Left lung (tissue), 10 donors: ENCODE results near the gene FNDC8. TPM values are rescaled to one million over a fixed set of nuclear protein-coding genes. Genes with fewer than 3 reads are reported as not detected.

ENCODE experiments used
- ATAC-seq: fragments of 200-7000 bp; cut with Tn5 transposase; one replicate; pipeline ENCODE4 v1.9.1; 2020; ENCODE audit warnings: moderate library complexity
- DNase-seq, 4 donors: peaks; one replicate each; pipeline ENCODE4 v3.0.0-alpha.2; 2013 to 2020
- H3K27ac ChIP-seq, 2 donors: fragments of 200-600 bp; sonication (generic) in 1 of 2; one replicate each; pipeline versions ENCODE4 v1.5.0 to v1.8.0; 2020 to 2021
- H3K27me3 ChIP-seq, 2 donors: fragments of 200-600 bp; sonication (generic) in 1 of 2; one replicate each; pipeline versions ENCODE4 v1.5.0 to v1.8.0; 2020 to 2021
- H3K36me3 ChIP-seq, 2 donors: fragments of 200-600 bp; sonication (generic) in 1 of 2; one replicate each; pipeline versions ENCODE4 v1.5.0 to v1.8.0; 2020 to 2021
- H3K4me1 ChIP-seq, 2 donors: fragments of 200-600 bp; one replicate each; pipeline ENCODE4 v1.8.0; 2021
- H3K4me3 ChIP-seq, 2 donors: fragments of 200-600 bp; sonication (generic) in 1 of 2; one replicate each; pipeline versions ENCODE4 v1.5.0 to v1.8.0; 2020 to 2021; ENCODE audit warnings: mild to moderate bottlenecking in 1 of 2
- H3K9me3 ChIP-seq, 2 donors: fragments of 200-600 bp; sonication (generic) in 1 of 2; one replicate each; pipeline versions ENCODE4 v1.5.0 to v1.8.0; 2020 to 2021
- intact Hi-C, 2 donors: fragments of 100-400 bp; cut with DNase I; formaldehyde crosslinking; loops; one replicate each; pipeline versions ENCODE4 v1.11.2 to v1.14.2; 2022
- polyA plus RNA-seq, 6 donors: library from polyadenylated mRNA; unstranded; fragments of 120-200 nt; gene quantifications; one replicate each; pipeline ENCODE4 v1.2.1, GENCODE V29; 2013; ENCODE audit not compliant: insufficient read length in 6 of 6
- total RNA-seq, 2 donors: library from RNA; stranded (reverse); fragmentation: NEBNext Ultra II Directional; extraction: Animal tissue kit (Norgen Biotek cat#: 25700); gene quantifications; one replicate each; pipeline ENCODE4 v1.2.1, GENCODE V29; 2021
- TF ChIP-seq, protein P1 (sequence below), 2 donors: fragments of 200-600 bp; sonication (generic) in 1 of 2; IDR thresholded peaks; one replicate each; pipeline versions ENCODE4 v1.5.0 to v1.8.0; 2021; ENCODE audit warnings: antibody characterized with exemption in 2 of 2
- donor health status: DM: no; HTN: yes; CAD: no.
- donor health status: DM: no; HTN: no; CAD: no.

Gene FNDC8
- total and polyA plus RNA-seq, 8 donors: 0.20 to 0.34 (median 0.25) TPM; not detected in 3

DNA sequence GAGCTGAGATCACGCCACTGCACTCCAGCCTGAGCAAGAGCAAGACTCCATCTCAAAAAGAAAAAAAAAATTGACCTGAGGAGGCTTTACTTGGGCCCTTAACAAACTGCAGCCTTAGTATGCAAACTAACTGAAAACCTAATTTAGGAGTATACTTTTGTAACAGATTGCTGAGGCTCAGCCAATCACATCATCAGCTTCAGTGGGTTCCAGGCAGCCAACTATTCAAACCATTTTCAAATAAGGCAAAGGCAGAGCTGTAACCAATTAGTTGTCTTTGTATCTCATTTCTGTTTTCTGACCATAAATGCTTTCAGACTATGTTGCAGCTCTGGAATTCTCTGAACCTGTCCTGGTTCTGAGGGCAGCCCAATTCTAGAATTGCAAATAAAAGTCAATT, 25.7 kb upstream of the FNDC8 start:
- Histone ChIP-seq H3K36me3 (peaks cover 0 to 20% of the 10 kb centered on the region in 2 donors), H3K4me1 (peaks cover 0 to 6% of the 10 kb centered on the region in 2 donors), H3K27ac (no peak overlapping the region), H3K27me3 (no peaks in the 10 kb centered on the region), H3K4me3 (no peak overlapping the region), H3K9me3 (no peaks in the 10 kb centered on the region)
- intact Hi-C loops: no loop called here
- TF ChIP-seq, protein P1, sequence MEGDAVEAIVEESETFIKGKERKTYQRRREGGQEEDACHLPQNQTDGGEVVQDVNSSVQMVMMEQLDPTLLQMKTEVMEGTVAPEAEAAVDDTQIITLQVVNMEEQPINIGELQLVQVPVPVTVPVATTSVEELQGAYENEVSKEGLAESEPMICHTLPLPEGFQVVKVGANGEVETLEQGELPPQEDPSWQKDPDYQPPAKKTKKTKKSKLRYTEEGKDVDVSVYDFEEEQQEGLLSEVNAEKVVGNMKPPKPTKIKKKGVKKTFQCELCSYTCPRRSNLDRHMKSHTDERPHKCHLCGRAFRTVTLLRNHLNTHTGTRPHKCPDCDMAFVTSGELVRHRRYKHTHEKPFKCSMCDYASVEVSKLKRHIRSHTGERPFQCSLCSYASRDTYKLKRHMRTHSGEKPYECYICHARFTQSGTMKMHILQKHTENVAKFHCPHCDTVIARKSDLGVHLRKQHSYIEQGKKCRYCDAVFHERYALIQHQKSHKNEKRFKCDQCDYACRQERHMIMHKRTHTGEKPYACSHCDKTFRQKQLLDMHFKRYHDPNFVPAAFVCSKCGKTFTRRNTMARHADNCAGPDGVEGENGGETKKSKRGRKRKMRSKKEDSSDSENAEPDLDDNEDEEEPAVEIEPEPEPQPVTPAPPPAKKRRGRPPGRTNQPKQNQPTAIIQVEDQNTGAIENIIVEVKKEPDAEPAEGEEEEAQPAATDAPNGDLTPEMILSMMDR (IDR thresholded peaks at IDR 0.05): no peak
- DNase-seq (no peak), ATAC-seq (no peak)

DNA sequence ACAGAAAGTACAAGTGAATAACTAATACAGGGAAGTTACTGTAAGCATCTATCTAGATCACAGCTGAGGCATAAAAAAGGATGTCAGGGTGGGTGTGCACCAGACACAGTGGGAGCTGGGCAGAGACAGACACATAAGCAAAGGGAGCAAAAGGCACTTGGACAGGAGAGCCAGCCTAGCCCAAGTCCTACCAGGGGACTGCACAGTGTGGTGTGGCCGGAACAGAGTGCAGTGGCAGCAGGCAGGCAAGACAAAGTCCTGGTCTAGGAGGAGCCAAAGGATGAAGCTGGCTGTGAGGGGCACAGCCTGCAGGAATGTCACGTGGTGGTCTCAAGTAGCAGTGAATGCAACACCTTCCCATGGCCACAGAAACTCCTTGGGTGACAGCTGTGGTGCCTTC, 23.6 kb upstream of the FNDC8 start:
- no peaks in the 10 kb centered on the region for H3K27me3 ChIP-seq
- intact Hi-C loops: no loop called here
- no peak overlapping the region for H3K27ac ChIP-seq
- peaks cover 0 to 6% of the 10 kb centered on the region in 2 donors for H3K4me1 ChIP-seq
- H3K9me3 ChIP-seq: no peaks in the 10 kb centered on the region
- peaks cover 0 to 39% of the 10 kb centered on the region in 2 donors for H3K36me3 ChIP-seq
- no peak overlapping the region for H3K4me3 ChIP-seq
- DNase-seq (no peak), ATAC-seq (no peak)
- TF ChIP-seq, protein P1 (IDR thresholded peaks at IDR 0.05): no peak

DNA sequence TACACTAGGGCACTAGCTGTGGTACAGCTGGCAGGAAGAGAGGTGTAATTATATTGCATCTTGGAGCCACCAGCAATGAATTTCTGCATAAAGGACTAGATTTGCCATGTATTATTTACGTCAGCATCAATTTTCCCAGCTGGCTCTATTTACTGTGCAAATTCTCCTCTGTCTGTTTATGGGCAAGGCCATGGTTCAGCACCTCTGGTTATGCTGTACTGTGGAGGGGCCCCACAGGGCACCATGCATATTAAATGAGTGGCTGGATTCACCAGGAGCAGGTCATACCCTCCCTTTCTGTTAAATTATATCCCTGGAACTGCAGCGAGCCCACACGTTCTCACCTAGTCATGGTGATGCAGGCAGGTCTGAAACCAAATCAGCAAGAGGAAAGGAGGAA, 21.5 kb upstream of the FNDC8 start:
- intact Hi-C loops: loop anchor here in 1 of 2 donors (10.0 kb wide), 1 partner anchor 555 kb away; no protein-coding TSS in a partner anchor
- H3K4me3 ChIP-seq: no peak overlapping the region
- H3K27me3 ChIP-seq: no peaks in the 10 kb centered on the region
- H3K9me3 ChIP-seq: no peaks in the 10 kb centered on the region
- H3K4me1 ChIP-seq: peaks cover 0 to 6% of the 10 kb centered on the region in 2 donors
- DNase-seq: no peak
- TF ChIP-seq, protein P1 (IDR thresholded peaks at IDR 0.05): no peak
- ATAC-seq: no peak
- H3K27ac ChIP-seq: peak overlapping the region in 1 of 2 donors; percentile 62
- peaks cover 0 to 54% of the 10 kb centered on the region in 2 donors for H3K36me3 ChIP-seq

DNA sequence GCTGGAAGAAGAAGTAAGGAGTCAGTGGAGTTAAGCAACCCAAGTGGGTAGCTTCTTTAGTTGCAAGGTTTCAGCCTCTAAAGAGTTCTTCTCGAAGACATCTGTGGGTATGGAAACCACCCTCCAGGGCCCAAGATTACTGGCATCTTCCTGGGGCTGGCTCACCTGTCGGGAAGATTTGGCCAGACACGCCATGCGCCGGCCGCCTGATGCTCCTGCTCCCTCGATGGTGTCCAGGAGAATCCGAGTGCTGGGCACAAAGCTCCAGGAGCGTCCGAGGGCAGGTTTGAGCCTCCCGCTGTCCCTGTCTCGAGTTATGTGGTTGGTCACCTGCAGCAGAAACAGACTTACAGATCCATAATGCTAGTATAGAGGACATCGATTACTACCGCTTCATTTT, 20.4 kb upstream of the FNDC8 start:
- TF ChIP-seq, protein P1 (IDR thresholded peaks at IDR 0.05): no peak
- H3K9me3 ChIP-seq: no peaks in the 10 kb centered on the region
- no peaks in the 10 kb centered on the region for H3K27me3 ChIP-seq
- intact Hi-C loops: loop anchor here in 1 of 2 donors (10.0 kb wide), 1 partner anchor 556 kb away; no protein-coding TSS in a partner anchor
- H3K27ac ChIP-seq: peak overlapping the region in 1 of 2 donors; percentile 62
- no peak overlapping the region for H3K4me3 ChIP-seq
- peaks cover 0 to 6% of the 10 kb centered on the region in 2 donors for H3K4me1 ChIP-seq
- ATAC-seq (no peak), DNase-seq (no peak)
- peaks cover 0 to 60% of the 10 kb centered on the region in 2 donors for H3K36me3 ChIP-seq

DNA sequence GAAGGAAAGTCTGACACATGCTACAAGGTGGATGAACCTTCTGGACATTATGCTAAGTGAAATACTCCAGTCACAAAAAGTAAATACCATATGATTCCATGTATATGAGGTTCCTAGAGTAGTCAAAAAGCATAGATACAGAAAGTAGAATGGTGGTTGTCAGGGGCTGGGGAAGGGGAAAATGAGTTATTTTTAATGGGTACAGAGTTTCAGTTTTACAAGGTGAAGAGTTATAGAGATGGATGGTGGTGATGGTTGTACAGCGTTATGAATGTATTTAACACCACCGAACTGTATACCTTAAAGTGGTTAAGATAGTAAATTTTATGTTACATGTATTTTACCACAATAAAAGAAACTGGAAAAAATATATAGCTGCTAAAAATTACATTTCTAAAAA, 19.7 kb upstream of the FNDC8 start:
- H3K4me3 ChIP-seq: no peak overlapping the region
- H3K9me3 ChIP-seq: peaks cover 0 to 1% of the 10 kb centered on the region in 2 donors
- no peak for ATAC-seq
- intact Hi-C loops: loop anchor here in 1 of 2 donors (10.0 kb wide), 1 partner anchor 557 kb away; no protein-coding TSS in a partner anchor
- H3K4me1 ChIP-seq: peaks cover 0 to 6% of the 10 kb centered on the region in 2 donors
- DNase-seq: no peak
- peaks cover 0 to 67% of the 10 kb centered on the region in 2 donors for H3K36me3 ChIP-seq
- H3K27me3 ChIP-seq: no peaks in the 10 kb centered on the region
- TF ChIP-seq, protein P1 (IDR thresholded peaks at IDR 0.05): no peak
- H3K27ac ChIP-seq: peak overlapping the region in 1 of 2 donors; percentile 62
